GM13976 (cell line): Measurements from ENCODE around the gene ABI3BP.

Source experiments
- DNase-seq: peaks from one replicate; pipeline ENCODE4 v3.0.0; 2012; ENCODE audit warnings: low spot score
- in situ Hi-C: fragments of 300-500 bp; cut with MboI; formaldehyde crosslinking; loops from one replicate; pipeline ENCODE4 v1.12.0; 2022; ENCODE audit warnings: low sequenced_read_pairs, mixed read lengths, inconsistent platforms; ENCODE audit not compliant: unreplicated experiment
- TF ChIP-seq, protein P1 (sequence below): IDR thresholded peaks from 2 replicates; pipeline ENCODE4 v1.5.1; 2012; ENCODE audit warnings: borderline replicate concordance, mild to moderate bottlenecking; ENCODE audit not compliant: insufficient read depth; ENCODE audit errors: extremely low read depth, missing control alignments, control extremely low read depth

The ABI3BP gene

DNA sequence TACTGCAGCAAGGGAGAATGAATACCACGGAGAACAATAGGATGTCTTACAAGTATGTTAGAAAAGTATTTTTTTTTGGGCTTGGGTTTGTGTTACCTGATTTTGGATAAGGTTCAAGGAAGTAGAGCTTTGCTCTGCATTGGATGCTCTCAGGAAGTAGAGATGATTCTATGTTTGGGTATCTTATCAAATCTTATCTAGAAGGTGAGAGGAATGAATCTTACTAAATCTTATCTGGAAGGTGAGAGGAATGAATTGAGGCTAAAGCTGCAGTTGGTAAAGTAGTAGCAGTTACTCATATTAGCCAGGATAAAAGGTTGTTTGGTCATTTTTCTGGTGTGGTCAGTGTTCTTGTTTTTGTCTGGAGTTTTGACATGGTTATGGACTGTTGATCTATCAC lies 266.5 kb downstream of the ABI3BP start:
- DNase-seq = no peak
- in situ Hi-C loops = no loop called here
- TF ChIP-seq, protein P1, sequence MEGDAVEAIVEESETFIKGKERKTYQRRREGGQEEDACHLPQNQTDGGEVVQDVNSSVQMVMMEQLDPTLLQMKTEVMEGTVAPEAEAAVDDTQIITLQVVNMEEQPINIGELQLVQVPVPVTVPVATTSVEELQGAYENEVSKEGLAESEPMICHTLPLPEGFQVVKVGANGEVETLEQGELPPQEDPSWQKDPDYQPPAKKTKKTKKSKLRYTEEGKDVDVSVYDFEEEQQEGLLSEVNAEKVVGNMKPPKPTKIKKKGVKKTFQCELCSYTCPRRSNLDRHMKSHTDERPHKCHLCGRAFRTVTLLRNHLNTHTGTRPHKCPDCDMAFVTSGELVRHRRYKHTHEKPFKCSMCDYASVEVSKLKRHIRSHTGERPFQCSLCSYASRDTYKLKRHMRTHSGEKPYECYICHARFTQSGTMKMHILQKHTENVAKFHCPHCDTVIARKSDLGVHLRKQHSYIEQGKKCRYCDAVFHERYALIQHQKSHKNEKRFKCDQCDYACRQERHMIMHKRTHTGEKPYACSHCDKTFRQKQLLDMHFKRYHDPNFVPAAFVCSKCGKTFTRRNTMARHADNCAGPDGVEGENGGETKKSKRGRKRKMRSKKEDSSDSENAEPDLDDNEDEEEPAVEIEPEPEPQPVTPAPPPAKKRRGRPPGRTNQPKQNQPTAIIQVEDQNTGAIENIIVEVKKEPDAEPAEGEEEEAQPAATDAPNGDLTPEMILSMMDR = no peak

DNA sequence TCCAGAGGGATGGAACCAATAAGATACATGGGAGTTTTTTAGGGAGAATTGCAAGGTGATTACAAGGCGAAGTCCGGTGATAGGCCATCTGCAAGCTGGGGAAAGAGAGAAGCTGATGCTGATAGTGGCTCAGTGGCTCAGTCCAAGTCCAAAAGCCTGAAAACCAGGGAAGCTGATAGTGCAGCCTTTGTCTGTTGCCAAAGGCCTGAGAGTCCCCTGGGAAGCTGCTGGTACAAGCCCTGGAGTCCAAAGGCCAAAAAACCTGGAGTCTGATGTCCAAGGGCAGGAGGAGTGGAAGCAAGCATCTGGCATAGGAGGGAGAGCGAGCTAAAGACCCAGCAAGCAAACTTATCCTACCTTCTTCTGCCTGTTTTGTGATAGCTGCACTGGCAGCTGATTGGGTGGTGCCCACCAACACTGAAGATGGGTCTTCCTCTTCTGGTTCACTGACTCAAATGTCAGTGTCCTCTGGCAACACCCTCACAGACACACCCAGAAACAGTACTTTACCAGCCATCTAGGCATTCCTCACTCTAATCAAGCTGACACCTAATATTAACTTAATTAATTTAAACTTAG lies 267.2 kb downstream of the ABI3BP start:
- in situ Hi-C loops = no loop called here

DNA sequence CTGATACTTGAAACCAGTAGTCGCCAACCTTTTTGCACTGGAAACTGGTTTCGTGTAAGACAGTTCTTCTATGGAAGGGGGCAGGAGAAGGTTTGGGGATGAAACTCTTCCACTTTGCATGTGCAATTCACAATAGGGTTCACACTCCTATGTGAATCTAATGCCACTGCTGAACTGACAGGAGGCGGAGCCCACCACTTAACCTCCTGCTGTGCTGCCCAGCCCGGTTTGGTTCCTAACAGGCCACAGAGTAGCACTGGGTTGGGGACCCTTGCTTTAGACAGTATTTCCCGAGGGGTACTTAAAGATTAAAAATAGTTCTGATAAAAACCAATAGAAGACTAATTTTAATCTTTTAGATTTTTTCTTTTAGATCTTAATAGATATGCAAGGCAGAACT lies 272.8 kb downstream of the ABI3BP start:
- in situ Hi-C loops = no loop called here
- no peak for DNase-seq
- TF ChIP-seq, protein P1 = no peak

More for the DNA sequence above, 267.2 kb downstream of the ABI3BP start:
- DNase-seq = no peak
- TF ChIP-seq, protein P1 = no peak

DNA sequence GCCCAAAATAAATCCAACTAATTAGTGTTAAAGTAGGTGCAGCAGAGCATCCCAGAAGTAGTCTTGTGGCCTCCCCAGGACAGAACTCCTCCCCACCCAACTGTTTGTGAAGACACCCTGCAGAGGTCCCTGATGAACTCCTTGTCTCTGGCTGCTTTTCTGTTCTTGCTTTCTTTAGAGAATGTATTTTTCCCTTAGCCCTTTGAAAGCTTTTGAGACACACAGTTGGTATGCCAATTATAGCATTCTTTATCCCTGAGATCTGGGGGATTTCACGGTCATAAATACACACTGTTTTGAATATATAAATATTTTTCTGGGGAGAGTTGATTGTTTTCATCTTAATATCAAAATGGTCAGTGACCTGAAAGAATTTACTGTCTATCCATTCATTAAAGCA lies 274.1 kb downstream of the ABI3BP start:
- DNase-seq = no peak
- in situ Hi-C loops = no loop called here
- TF ChIP-seq, protein P1 = no peak

DNA sequence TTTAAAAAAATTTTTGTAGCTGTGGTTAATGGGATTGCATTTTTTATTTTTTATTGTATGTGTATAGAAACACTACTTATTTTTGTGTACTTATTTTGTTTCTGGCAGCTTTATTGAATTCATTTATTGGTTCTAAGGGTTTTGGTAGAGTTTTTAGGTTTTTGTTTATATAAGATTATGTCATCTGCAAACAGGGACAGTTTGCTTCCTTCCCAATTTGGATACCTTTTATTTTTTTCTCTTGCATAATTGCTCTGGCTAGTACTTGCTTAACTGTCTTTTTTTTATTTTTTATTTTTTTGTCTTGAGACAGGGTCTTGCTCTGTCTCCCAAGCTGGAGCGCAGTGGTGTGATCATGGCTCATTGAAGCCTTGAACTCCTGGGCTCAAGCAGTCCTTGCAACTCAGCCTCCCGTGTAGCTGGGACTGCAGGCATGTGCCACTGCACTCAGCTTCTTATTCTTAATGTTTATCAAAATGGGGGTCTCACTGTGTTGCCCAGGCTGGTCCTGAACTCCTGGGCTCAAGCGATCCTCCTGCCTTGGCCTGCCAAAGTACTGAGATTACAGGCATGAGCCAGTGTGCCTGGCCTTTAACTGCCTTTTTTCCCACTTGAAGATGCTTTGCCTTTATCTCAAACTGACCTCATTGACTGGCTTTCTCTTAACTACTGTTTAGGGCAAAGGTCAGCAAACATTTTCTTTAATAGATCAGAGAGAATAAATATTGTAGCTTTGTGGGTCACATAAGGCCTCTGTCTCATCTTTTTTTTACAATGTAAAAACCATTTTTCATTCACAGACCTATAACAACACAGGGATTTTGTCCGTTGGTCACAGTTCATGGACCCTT lies 275.4 kb downstream of the ABI3BP start:
- in situ Hi-C loops = no loop called here
- no peak for DNase-seq
- TF ChIP-seq, protein P1 = no peak

DNA sequence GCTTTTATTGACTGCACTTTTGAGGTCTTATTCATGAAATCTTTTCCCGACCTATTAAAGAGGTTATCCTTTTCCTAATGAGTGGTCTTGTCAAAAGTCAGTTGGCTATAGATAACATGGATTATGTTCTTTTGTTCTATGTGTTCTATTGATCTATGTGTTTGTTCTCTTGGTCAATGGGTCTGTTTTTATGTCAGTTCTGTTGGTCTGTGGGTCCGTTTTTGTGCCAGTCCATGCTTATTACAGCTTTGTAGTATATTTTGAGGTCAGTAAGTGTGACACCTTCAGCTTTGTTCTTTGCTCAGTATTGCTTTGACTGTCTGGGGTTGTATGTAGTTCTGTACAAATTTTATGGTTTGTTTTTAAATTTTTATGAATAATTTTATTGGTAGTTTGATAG lies 276.2 kb downstream of the ABI3BP start:
- in situ Hi-C loops = no loop called here
- TF ChIP-seq, protein P1 = no peak
- no peak for DNase-seq
